Mucosa of stomach (tissue), 1 donor: ENCODE measurements around the gene CAVIN3.
"Not testable (repeated sequence)": the region's sequence is repeated elsewhere in the genome, so short reads cannot be mapped to it uniquely, and the experiment has no call there.

ENCODE experiments used
- H3K27me3 ChIP-seq: one replicate; pipeline ENCODE4 v1.7.0; 2013; ENCODE audit warnings: mild to moderate bottlenecking, low read length; ENCODE audit not compliant: control insufficient read depth, insufficient read depth
- H3K36me3 ChIP-seq: one replicate; pipeline ENCODE4 v1.7.0; 2013; ENCODE audit warnings: low read length; ENCODE audit not compliant: control insufficient read depth, insufficient read depth
- H3K4me1 ChIP-seq: one replicate; pipeline ENCODE4 v1.7.0; 2013; ENCODE audit warnings: mild to moderate bottlenecking, low read length; ENCODE audit not compliant: control insufficient read depth, insufficient read depth
- H3K4me3 ChIP-seq: one replicate; pipeline ENCODE4 v1.7.0; 2013; ENCODE audit warnings: low read length
- H3K9ac ChIP-seq: one replicate; pipeline ENCODE4 v1.7.0; 2013; ENCODE audit warnings: mild to moderate bottlenecking, low read length, moderate library complexity
- H3K9me3 ChIP-seq: one replicate; pipeline ENCODE4 v1.7.0; 2013; ENCODE audit warnings: mild to moderate bottlenecking, low read length, moderate library complexity; ENCODE audit not compliant: control insufficient read depth
- donor health status: Pancreatic carcinoma.

CAVIN3 gene

GRCh38 chr11:6297831-6298230 is 22.5 kb downstream of the CAVIN3 start:
- no peaks in the 10 kb centered on the region for H3K9me3 ChIP-seq
- no peaks in the 10 kb centered on the region for H3K4me1 ChIP-seq
- no peak overlapping the region for H3K4me3 ChIP-seq
- no peaks in the 10 kb centered on the region for H3K27me3 ChIP-seq
- H3K9ac ChIP-seq, result no peak overlapping the region
- H3K36me3 ChIP-seq, result no peaks in the 10 kb centered on the region

GRCh38 chr11:6285019-6285418 is 35.3 kb downstream of the CAVIN3 start:
- Histone ChIP-seq H3K4me1 (no peaks in the 10 kb centered on the region), H3K4me3 (no peak overlapping the region), H3K9me3 (no peaks in the 10 kb centered on the region), H3K36me3 (no peaks in the 10 kb centered on the region), H3K9ac (no peak overlapping the region), H3K27me3 (no peaks in the 10 kb centered on the region)

GRCh38 chr11:6284250-6284649 is 36.1 kb downstream of the CAVIN3 start:
- Histone ChIP-seq H3K27me3 (no peaks in the 10 kb centered on the region), H3K9ac (no peak overlapping the region), H3K36me3 (no peaks in the 10 kb centered on the region), H3K9me3 (no peaks in the 10 kb centered on the region), H3K4me1 (no peaks in the 10 kb centered on the region), H3K4me3 (no peak overlapping the region)

GRCh38 chr11:6283453-6284023 is 36.8 kb downstream of the CAVIN3 start:
- Histone ChIP-seq H3K36me3 (no peaks in the 10 kb centered on the region), H3K4me1 (no peaks in the 10 kb centered on the region), H3K27me3 (no peaks in the 10 kb centered on the region), H3K4me3 (no peak overlapping the region), H3K9ac (no peak overlapping the region), H3K9me3 (no peaks in the 10 kb centered on the region)

- H3K9me3 ChIP-seq, H3K4me1 ChIP-seq, H3K9ac ChIP-seq, H3K4me3 ChIP-seq, H3K27me3 ChIP-seq, H3K36me3 ChIP-seq: not testable (repeated sequence)
Observed at GRCh38 chr11:6280809-6281208, 39.5 kb downstream of the CAVIN3 start.

GRCh38 chr11:6273188-6273587 is 47.1 kb downstream of the CAVIN3 start:
- Histone ChIP-seq H3K27me3 (no peaks in the 10 kb centered on the region), H3K9ac (no peak overlapping the region), H3K4me3 (no peak overlapping the region), H3K4me1 (no peaks in the 10 kb centered on the region), H3K36me3 (no peaks in the 10 kb centered on the region), H3K9me3 (no peaks in the 10 kb centered on the region)

GRCh38 chr11:6271598-6271997 is 48.7 kb downstream of the CAVIN3 start:
- no peaks in the 10 kb centered on the region for H3K9me3 ChIP-seq
- no peaks in the 10 kb centered on the region for H3K4me1 ChIP-seq
- no peaks in the 10 kb centered on the region for H3K36me3 ChIP-seq
- H3K9ac ChIP-seq, result no peak overlapping the region
- H3K27me3 ChIP-seq, result no peaks in the 10 kb centered on the region
- no peak overlapping the region for H3K4me3 ChIP-seq

GRCh38 chr11:6270584-6271246 is 49.6 kb downstream of the CAVIN3 start:
- H3K4me3 ChIP-seq, result no peak overlapping the region
- no peaks in the 10 kb centered on the region for H3K4me1 ChIP-seq

GRCh38 chr11:6269994-6270393 is 50.3 kb downstream of the CAVIN3 start:
- no peaks in the 10 kb centered on the region for H3K9me3 ChIP-seq
- no peaks in the 10 kb centered on the region for H3K4me1 ChIP-seq
- no peak overlapping the region for H3K4me3 ChIP-seq
- no peak overlapping the region for H3K9ac ChIP-seq
- H3K27me3 ChIP-seq, result no peaks in the 10 kb centered on the region
- no peaks in the 10 kb centered on the region for H3K36me3 ChIP-seq

More at GRCh38 chr11:6270584-6271246, 49.6 kb downstream of the CAVIN3 start:
- H3K9me3 ChIP-seq, result no peaks in the 10 kb centered on the region
- no peaks in the 10 kb centered on the region for H3K27me3 ChIP-seq
- no peaks in the 10 kb centered on the region for H3K36me3 ChIP-seq
- no peak overlapping the region for H3K9ac ChIP-seq
